ENCODE measurements around the gene EPB41L4B. TPM values are rescaled to one million over a fixed set of nuclear protein-coding genes. Genes with fewer than 3 reads are reported as not detected.

The EPB41L4B gene
- total RNA-seq, 3 donors from 2014 or later: 11.5 to 47.2 (median 16.0) TPM

- Histone ChIP-seq H3K9me3 (no peaks in the 10 kb centered on the region), H3K4me3 (no peak overlapping the region), H3K27ac (no peak overlapping the region), H3K27me3 (no peaks in the 10 kb centered on the region), H3K4me1 (no peaks in the 10 kb centered on the region), H3K36me3 (no peaks in the 10 kb centered on the region)
- TF ChIP-seq CTCF (IDR thresholded peaks at IDR 0.05): no peak
- no peak for TF ChIP-seq POLR2A (IDR thresholded peaks at IDR 0.05)
- TF ChIP-seq POLR2AphosphoS5 (IDR thresholded peaks at IDR 0.05): no peak
- intact Hi-C loops (cut with DNase I; ENCODE audit: low total_unique reads): loop anchor here (5.0 kb wide), 1 partner anchor 80 kb away; the partner anchor contains the start of gene EPB41L4B
- DNase-seq (ENCODE audit: low spot score in 2 of 2): no peak
Measured at GRCh38 chr9:109242741-109243140, 78.1 kb downstream of the EPB41L4B start.

GRCh38 chr9:109242014-109242413 lies 78.8 kb downstream of the EPB41L4B start:
- Histone ChIP-seq H3K27me3 (no peaks in the 10 kb centered on the region), H3K4me1 (no peaks in the 10 kb centered on the region), H3K4me3 (no peak overlapping the region), H3K27ac (no peak overlapping the region), H3K9me3 (no peaks in the 10 kb centered on the region), H3K36me3 (no peaks in the 10 kb centered on the region)
- no peak for DNase-seq (ENCODE audit: low spot score in 2 of 2)
- intact Hi-C loops (cut with DNase I; ENCODE audit: low total_unique reads): loop anchor here (5.0 kb wide), 1 partner anchor 80 kb away; the partner anchor contains the start of gene EPB41L4B
- no peak for TF ChIP-seq POLR2AphosphoS5 (IDR thresholded peaks at IDR 0.05)
- TF ChIP-seq POLR2A (IDR thresholded peaks at IDR 0.05): no peak
- no peak for TF ChIP-seq CTCF (IDR thresholded peaks at IDR 0.05)

GRCh38 chr9:109241207-109241606 lies 79.7 kb downstream of the EPB41L4B start:
- no peaks in the 10 kb centered on the region for H3K9me3 ChIP-seq
- no peak for TF ChIP-seq POLR2AphosphoS5 (IDR thresholded peaks at IDR 0.05)
- H3K4me3 ChIP-seq: no peak overlapping the region
- no peaks in the 10 kb centered on the region for H3K4me1 ChIP-seq
- no peaks in the 10 kb centered on the region for H3K36me3 ChIP-seq
- intact Hi-C loops (cut with DNase I; ENCODE audit: low total_unique reads): loop anchor here (5.0 kb wide), 1 partner anchor 81 kb away; the partner anchor contains the start of gene EPB41L4B
- no peak overlapping the region for H3K27ac ChIP-seq
- no peaks in the 10 kb centered on the region for H3K27me3 ChIP-seq
- DNase-seq (ENCODE audit: low spot score in 2 of 2): no peak

GRCh38 chr9:109239240-109239639 lies 81.6 kb downstream of the EPB41L4B start:
- Histone ChIP-seq H3K4me1 (no peaks in the 10 kb centered on the region), H3K4me3 (no peak overlapping the region), H3K9me3 (no peaks in the 10 kb centered on the region), H3K27ac (no peak overlapping the region), H3K36me3 (no peaks in the 10 kb centered on the region), H3K27me3 (no peaks in the 10 kb centered on the region)
- TF ChIP-seq CTCF (IDR thresholded peaks at IDR 0.05) (no peak), POLR2AphosphoS5 (IDR thresholded peaks at IDR 0.05) (no peak), POLR2A (IDR thresholded peaks at IDR 0.05) (no peak)
- intact Hi-C loops (cut with DNase I; ENCODE audit: low total_unique reads): no loop called here
- DNase-seq (ENCODE audit: low spot score in 2 of 2): no peak

- H3K36me3 ChIP-seq: no peaks in the 10 kb centered on the region
- TF ChIP-seq POLR2A (IDR thresholded peaks at IDR 0.05) (no peak), POLR2AphosphoS5 (IDR thresholded peaks at IDR 0.05) (no peak), CTCF (IDR thresholded peaks at IDR 0.05) (no peak)
- intact Hi-C loops (cut with DNase I; ENCODE audit: low total_unique reads): no loop called here
- H3K4me3 ChIP-seq: no peak overlapping the region
- no peaks in the 10 kb centered on the region for H3K9me3 ChIP-seq
- no peak overlapping the region for H3K27ac ChIP-seq
- no peaks in the 10 kb centered on the region for H3K4me1 ChIP-seq
- DNase-seq (ENCODE audit: low spot score in 2 of 2): no peak
- no peaks in the 10 kb centered on the region for H3K27me3 ChIP-seq
Measured at GRCh38 chr9:109238655-109239054, 82.2 kb downstream of the EPB41L4B start.

GRCh38 chr9:109238125-109238524 lies 82.7 kb downstream of the EPB41L4B start:
- H3K9me3 ChIP-seq: no peaks in the 10 kb centered on the region
- H3K4me1 ChIP-seq: no peaks in the 10 kb centered on the region
- no peak for DNase-seq (ENCODE audit: low spot score in 2 of 2)
- intact Hi-C loops (cut with DNase I; ENCODE audit: low total_unique reads): no loop called here
- TF ChIP-seq POLR2A (IDR thresholded peaks at IDR 0.05): no peak
- no peak for TF ChIP-seq POLR2AphosphoS5 (IDR thresholded peaks at IDR 0.05)
- TF ChIP-seq CTCF (IDR thresholded peaks at IDR 0.05): no peak
- no peak overlapping the region for H3K4me3 ChIP-seq
- no peaks in the 10 kb centered on the region for H3K27me3 ChIP-seq
- no peak overlapping the region for H3K27ac ChIP-seq
- H3K36me3 ChIP-seq: no peaks in the 10 kb centered on the region

All from breast epithelium (tissue), 4 donors.